ENCODE data around the gene MOCS1. TPM values are rescaled to one million over a fixed set of nuclear protein-coding genes. Genes with fewer than 3 reads are reported as not detected.

MOCS1 gene
- polyA plus RNA-seq, 2 donors = 3.8 to 5.9 TPM

GRCh38 chr6:39920157-39920556 lies 14.1 kb downstream of the MOCS1 start:
- no peak overlapping the region for H3K4me3 ChIP-seq (ENCODE audit: low read depth in 1 of 2, low read length in 2 of 2)
- no peaks in the 10 kb centered on the region for H3K27me3 ChIP-seq (ENCODE audit: control insufficient read depth in 1 of 2, insufficient read depth in 2 of 2, low read length in 2 of 2)
- 63 to 89% methylated on average over 3 of the region's 3 CpGs for whole genome bisulfite sequencing, 2 donors
- H3K27ac ChIP-seq (ENCODE audit: low read depth in 2 of 2, low read length in 1 of 2) = no peak overlapping the region
- no peaks in the 10 kb centered on the region for H3K9me3 ChIP-seq (ENCODE audit: control insufficient read depth in 2 of 2, insufficient read depth in 1 of 2, low read depth in 1 of 2, low read length in 1 of 2)
- peaks cover 0 to 10% of the 10 kb centered on the region in 2 donors for H3K36me3 ChIP-seq (ENCODE audit: control insufficient read depth in 2 of 2, insufficient read depth in 2 of 2, low read length in 1 of 2)
- peaks cover 7 to 10% of the 10 kb centered on the region in 2 donors for H3K4me1 ChIP-seq (ENCODE audit: control insufficient read depth in 2 of 2, insufficient read depth in 2 of 2, low read length in 1 of 2)

- Histone ChIP-seq H3K4me3 (ENCODE audit: low read depth in 1 of 2, low read length in 2 of 2) (no peak overlapping the region), H3K27me3 (ENCODE audit: control insufficient read depth in 1 of 2, insufficient read depth in 2 of 2, low read length in 2 of 2) (no peaks in the 10 kb centered on the region), H3K27ac (ENCODE audit: low read depth in 2 of 2, low read length in 1 of 2) (no peak overlapping the region), H3K4me1 (ENCODE audit: control insufficient read depth in 2 of 2, insufficient read depth in 2 of 2, low read length in 1 of 2) (peaks cover 5 to 10% of the 10 kb centered on the region in 2 donors), H3K36me3 (ENCODE audit: control insufficient read depth in 2 of 2, insufficient read depth in 2 of 2, low read length in 1 of 2) (peaks cover 0 to 10% of the 10 kb centered on the region in 2 donors), H3K9me3 (ENCODE audit: control insufficient read depth in 2 of 2, insufficient read depth in 1 of 2, low read depth in 1 of 2, low read length in 1 of 2) (no peaks in the 10 kb centered on the region)
- WGBS, 2 donors = 87 to 93% methylated on average over 5 of the region's 5 CpGs
Measured at GRCh38 chr6:39918831-39919230, 15.4 kb downstream of the MOCS1 start.

- H3K4me3 ChIP-seq (ENCODE audit: low read depth in 1 of 2, low read length in 2 of 2) = no peak overlapping the region
- H3K27ac ChIP-seq (ENCODE audit: low read depth in 2 of 2, low read length in 1 of 2) = no peak overlapping the region
- peaks cover 0 to 2% of the 10 kb centered on the region in 2 donors for H3K4me1 ChIP-seq (ENCODE audit: control insufficient read depth in 2 of 2, insufficient read depth in 2 of 2, low read length in 1 of 2)
- H3K9me3 ChIP-seq (ENCODE audit: control insufficient read depth in 2 of 2, insufficient read depth in 1 of 2, low read depth in 1 of 2, low read length in 1 of 2) = no peaks in the 10 kb centered on the region
- peaks cover 0 to 10% of the 10 kb centered on the region in 2 donors for H3K36me3 ChIP-seq (ENCODE audit: control insufficient read depth in 2 of 2, insufficient read depth in 2 of 2, low read length in 1 of 2)
- 69 to 79% methylated on average over 3 of the region's 3 CpGs for WGBS, 2 donors
- H3K27me3 ChIP-seq (ENCODE audit: control insufficient read depth in 1 of 2, insufficient read depth in 2 of 2, low read length in 2 of 2) = no peaks in the 10 kb centered on the region
Measured at GRCh38 chr6:39917981-39918380, 16.3 kb downstream of the MOCS1 start.

- Histone ChIP-seq H3K4me1 (ENCODE audit: control insufficient read depth in 2 of 2, insufficient read depth in 2 of 2, low read length in 1 of 2) (no peaks in the 10 kb centered on the region), H3K9me3 (ENCODE audit: control insufficient read depth in 2 of 2, insufficient read depth in 1 of 2, low read depth in 1 of 2, low read length in 1 of 2) (no peaks in the 10 kb centered on the region), H3K27me3 (ENCODE audit: control insufficient read depth in 1 of 2, insufficient read depth in 2 of 2, low read length in 2 of 2) (no peaks in the 10 kb centered on the region), H3K36me3 (ENCODE audit: control insufficient read depth in 2 of 2, insufficient read depth in 2 of 2, low read length in 1 of 2) (peaks cover 0 to 15% of the 10 kb centered on the region in 2 donors), H3K4me3 (ENCODE audit: low read depth in 1 of 2, low read length in 2 of 2) (no peak overlapping the region), H3K27ac (ENCODE audit: low read depth in 2 of 2, low read length in 1 of 2) (no peak overlapping the region)
- 65 to 80% methylated on average over 4 of the region's 4 CpGs for WGBS, 2 donors
Measured at GRCh38 chr6:39917329-39917728, 16.9 kb downstream of the MOCS1 start.

GRCh38 chr6:39915866-39916265 lies 18.4 kb downstream of the MOCS1 start:
- Histone ChIP-seq H3K4me1 (ENCODE audit: control insufficient read depth in 2 of 2, insufficient read depth in 2 of 2, low read length in 1 of 2) (no peaks in the 10 kb centered on the region), H3K4me3 (ENCODE audit: low read depth in 1 of 2, low read length in 2 of 2) (no peak overlapping the region), H3K36me3 (ENCODE audit: control insufficient read depth in 2 of 2, insufficient read depth in 2 of 2, low read length in 1 of 2) (peaks cover 0 to 19% of the 10 kb centered on the region in 2 donors), H3K9me3 (ENCODE audit: control insufficient read depth in 2 of 2, insufficient read depth in 1 of 2, low read depth in 1 of 2, low read length in 1 of 2) (no peaks in the 10 kb centered on the region), H3K27me3 (ENCODE audit: control insufficient read depth in 1 of 2, insufficient read depth in 2 of 2, low read length in 2 of 2) (no peaks in the 10 kb centered on the region), H3K27ac (ENCODE audit: low read depth in 2 of 2, low read length in 1 of 2) (no peak overlapping the region)
- 94 to 95% methylated on average over 5 of the region's 5 CpGs for WGBS, 2 donors

GRCh38 chr6:39914239-39914638 lies 20.0 kb downstream of the MOCS1 start:
- H3K4me1 ChIP-seq (ENCODE audit: control insufficient read depth in 2 of 2, insufficient read depth in 2 of 2, low read length in 1 of 2) = no peaks in the 10 kb centered on the region
- H3K36me3 ChIP-seq (ENCODE audit: control insufficient read depth in 2 of 2, insufficient read depth in 2 of 2, low read length in 1 of 2) = peaks cover 0 to 24% of the 10 kb centered on the region in 2 donors

GRCh38 chr6:39913391-39913916 lies 20.8 kb downstream of the MOCS1 start:
- no peak overlapping the region for H3K4me3 ChIP-seq (ENCODE audit: low read depth in 1 of 2, low read length in 2 of 2)
- 93 to 97% methylated on average over 12 of the region's 12 CpGs for WGBS, 2 donors
- H3K36me3 ChIP-seq (ENCODE audit: control insufficient read depth in 2 of 2, insufficient read depth in 2 of 2, low read length in 1 of 2) = peaks cover 0 to 24% of the 10 kb centered on the region in 2 donors
- no peaks in the 10 kb centered on the region for H3K27me3 ChIP-seq (ENCODE audit: control insufficient read depth in 1 of 2, insufficient read depth in 2 of 2, low read length in 2 of 2)
- H3K4me1 ChIP-seq (ENCODE audit: control insufficient read depth in 2 of 2, insufficient read depth in 2 of 2, low read length in 1 of 2) = no peaks in the 10 kb centered on the region
- no peak overlapping the region for H3K27ac ChIP-seq (ENCODE audit: low read depth in 2 of 2, low read length in 1 of 2)
- H3K9me3 ChIP-seq (ENCODE audit: control insufficient read depth in 2 of 2, insufficient read depth in 1 of 2, low read depth in 1 of 2, low read length in 1 of 2) = no peaks in the 10 kb centered on the region

More at GRCh38 chr6:39914239-39914638, 20.0 kb downstream of the MOCS1 start:
- Histone ChIP-seq H3K27ac (ENCODE audit: low read depth in 2 of 2, low read length in 1 of 2) (no peak overlapping the region), H3K9me3 (ENCODE audit: control insufficient read depth in 2 of 2, insufficient read depth in 1 of 2, low read depth in 1 of 2, low read length in 1 of 2) (no peaks in the 10 kb centered on the region), H3K27me3 (ENCODE audit: control insufficient read depth in 1 of 2, insufficient read depth in 2 of 2, low read length in 2 of 2) (no peaks in the 10 kb centered on the region), H3K4me3 (ENCODE audit: low read depth in 1 of 2, low read length in 2 of 2) (no peak overlapping the region)
- WGBS, 2 donors = 94 to 96% methylated on average over 3 of the region's 3 CpGs

GRCh38 chr6:39912446-39912845 lies 21.8 kb downstream of the MOCS1 start:
- no peak overlapping the region for H3K27ac ChIP-seq (ENCODE audit: low read depth in 2 of 2, low read length in 1 of 2)
- H3K9me3 ChIP-seq (ENCODE audit: control insufficient read depth in 2 of 2, insufficient read depth in 1 of 2, low read depth in 1 of 2, low read length in 1 of 2) = no peaks in the 10 kb centered on the region
- no peaks in the 10 kb centered on the region for H3K4me1 ChIP-seq (ENCODE audit: control insufficient read depth in 2 of 2, insufficient read depth in 2 of 2, low read length in 1 of 2)
- H3K27me3 ChIP-seq (ENCODE audit: control insufficient read depth in 1 of 2, insufficient read depth in 2 of 2, low read length in 2 of 2) = no peaks in the 10 kb centered on the region
- H3K36me3 ChIP-seq (ENCODE audit: control insufficient read depth in 2 of 2, insufficient read depth in 2 of 2, low read length in 1 of 2) = peaks cover 0 to 24% of the 10 kb centered on the region in 2 donors
- H3K4me3 ChIP-seq (ENCODE audit: low read depth in 1 of 2, low read length in 2 of 2) = no peak overlapping the region
- WGBS, 2 donors = 87 to 93% methylated on average over 4 of the region's 4 CpGs

GRCh38 chr6:39911513-39912125 lies 22.6 kb downstream of the MOCS1 start:
- WGBS, 2 donors = 93 to 97% methylated on average over 10 of the region's 10 CpGs
- H3K4me3 ChIP-seq (ENCODE audit: low read depth in 1 of 2, low read length in 2 of 2) = no peak overlapping the region
- H3K27me3 ChIP-seq (ENCODE audit: control insufficient read depth in 1 of 2, insufficient read depth in 2 of 2, low read length in 2 of 2) = no peaks in the 10 kb centered on the region
- H3K27ac ChIP-seq (ENCODE audit: low read depth in 2 of 2, low read length in 1 of 2) = no peak overlapping the region
- peaks cover 0 to 24% of the 10 kb centered on the region in 2 donors for H3K36me3 ChIP-seq (ENCODE audit: control insufficient read depth in 2 of 2, insufficient read depth in 2 of 2, low read length in 1 of 2)
- no peaks in the 10 kb centered on the region for H3K9me3 ChIP-seq (ENCODE audit: control insufficient read depth in 2 of 2, insufficient read depth in 1 of 2, low read depth in 1 of 2, low read length in 1 of 2)
- H3K4me1 ChIP-seq (ENCODE audit: control insufficient read depth in 2 of 2, insufficient read depth in 2 of 2, low read length in 1 of 2) = no peaks in the 10 kb centered on the region

- WGBS, 2 donors = 85 to 94% methylated on average over 2 of the region's 2 CpGs
- H3K36me3 ChIP-seq (ENCODE audit: control insufficient read depth in 2 of 2, insufficient read depth in 2 of 2, low read length in 1 of 2) = peaks cover 0 to 25% of the 10 kb centered on the region in 2 donors
- H3K4me3 ChIP-seq (ENCODE audit: low read depth in 1 of 2, low read length in 2 of 2) = no peak overlapping the region
- H3K9me3 ChIP-seq (ENCODE audit: control insufficient read depth in 2 of 2, insufficient read depth in 1 of 2, low read depth in 1 of 2, low read length in 1 of 2) = no peaks in the 10 kb centered on the region
- H3K27me3 ChIP-seq (ENCODE audit: control insufficient read depth in 1 of 2, insufficient read depth in 2 of 2, low read length in 2 of 2) = no peaks in the 10 kb centered on the region
- no peaks in the 10 kb centered on the region for H3K4me1 ChIP-seq (ENCODE audit: control insufficient read depth in 2 of 2, insufficient read depth in 2 of 2, low read length in 1 of 2)
- no peak overlapping the region for H3K27ac ChIP-seq (ENCODE audit: low read depth in 2 of 2, low read length in 1 of 2)
Measured at GRCh38 chr6:39910744-39911143, 23.5 kb downstream of the MOCS1 start.

Data from esophagus (tissue), 2 donors.